KMS-11 (cell line): ENCODE measurements around the gene KLKB1.

Experiments used
- H2AFZ ChIP-seq: fragments of 200-600 bp; sonication (generic); 2 replicates; pipeline ENCODE4 v1.6.1; 2016; ENCODE audit warnings: antibody characterized with exemption, mixed run types, low read depth
- H3K27ac ChIP-seq: fragments of 200-600 bp; sonication (generic); 2 replicates; pipeline ENCODE4 v1.6.1; 2016; ENCODE audit warnings: mild to moderate bottlenecking, mixed run types
- H3K27me3 ChIP-seq: fragments of 200-600 bp; sonication (generic); 2 replicates; pipeline ENCODE4 v1.6.1; 2017; ENCODE audit warnings: mild to moderate bottlenecking, low read depth, mixed run types, moderate library complexity; ENCODE audit not compliant: insufficient read depth
- H3K36me3 ChIP-seq: fragments of 200-600 bp; sonication (generic); 2 replicates; pipeline ENCODE4 v1.6.1; 2017; ENCODE audit warnings: mild to moderate bottlenecking, mixed run types; ENCODE audit not compliant: insufficient read depth
- H3K4me1 ChIP-seq: fragments of 200-600 bp; sonication (generic); 2 replicates; pipeline ENCODE4 v1.6.1; 2016; ENCODE audit warnings: mild to moderate bottlenecking, low read depth, mixed run types; ENCODE audit not compliant: poor library complexity, severe bottlenecking
- H3K4me2 ChIP-seq: fragments of 200-600 bp; sonication (generic); 2 replicates; pipeline ENCODE4 v1.7.0; 2016; ENCODE audit warnings: mild to moderate bottlenecking, mixed run types
- H3K4me3 ChIP-seq: fragments of 200-600 bp; sonication (generic); IDR thresholded peaks from 2 replicates; pipeline ENCODE4 v1.6.1; 2017; ENCODE audit warnings: low read depth, low read length, mixed read lengths; ENCODE audit not compliant: insufficient read depth
- H3K79me2 ChIP-seq: fragments of 200-600 bp; sonication (generic); 2 replicates; pipeline ENCODE4 v1.6.1; 2016; ENCODE audit warnings: low read depth, mixed run types; ENCODE audit not compliant: insufficient read depth
- H3K9ac ChIP-seq: fragments of 200-600 bp; sonication (generic); 2 replicates; pipeline ENCODE4 v1.6.1; 2016; ENCODE audit warnings: mild to moderate bottlenecking, mixed run types
- H4K20me1 ChIP-seq: fragments of 200-600 bp; sonication (generic); 2 replicates; pipeline ENCODE4 v1.6.1; 2016; ENCODE audit warnings: mild to moderate bottlenecking, mixed run types; ENCODE audit not compliant: insufficient read depth
- CTCF ChIP-seq: fragments of 200-600 bp; sonication (generic); conservative IDR thresholded peaks from 2 replicates; pipeline ENCODE4 v1.6.1; 2017; ENCODE audit warnings: low read depth, mild to moderate bottlenecking, antibody characterized with exemption, low read length, moderate library complexity, mixed read lengths

The KLKB1 gene

GRCh38 chr4:186294160-186294559, 66.9 kb downstream of the KLKB1 start:
- Histone ChIP-seq H3K4me2 (no peak overlapping the region), H2AFZ (no peak overlapping the region), H3K9ac (no peak overlapping the region), H3K79me2 (no peaks in the 10 kb centered on the region), H4K20me1 (no peaks in the 10 kb centered on the region), H3K4me3 (no peak overlapping the region), H3K27me3 (no peaks in the 10 kb centered on the region), H3K4me1 (no peaks in the 10 kb centered on the region), H3K36me3 (no peaks in the 10 kb centered on the region), H3K27ac (no peak overlapping the region)
- TF ChIP-seq CTCF: no peak

GRCh38 chr4:186296481-186296880, 69.2 kb downstream of the KLKB1 start:
- H2AFZ ChIP-seq: no peak overlapping the region
- no peak for TF ChIP-seq CTCF
- H3K36me3 ChIP-seq: no peaks in the 10 kb centered on the region
- no peak overlapping the region for H3K4me3 ChIP-seq
- H3K9ac ChIP-seq: no peak overlapping the region
- H3K4me2 ChIP-seq: no peak overlapping the region
- H3K4me1 ChIP-seq: no peaks in the 10 kb centered on the region
- H3K27ac ChIP-seq: no peak overlapping the region
- no peaks in the 10 kb centered on the region for H3K27me3 ChIP-seq
- H4K20me1 ChIP-seq: no peaks in the 10 kb centered on the region
- no peaks in the 10 kb centered on the region for H3K79me2 ChIP-seq

GRCh38 chr4:186297013-186297645, 69.8 kb downstream of the KLKB1 start:
- Histone ChIP-seq H3K4me2 (no peak overlapping the region), H3K79me2 (no peaks in the 10 kb centered on the region), H3K9ac (no peak overlapping the region), H2AFZ (no peak overlapping the region), H4K20me1 (no peaks in the 10 kb centered on the region), H3K4me3 (no peak overlapping the region), H3K27ac (no peak overlapping the region), H3K27me3 (no peaks in the 10 kb centered on the region), H3K36me3 (no peaks in the 10 kb centered on the region), H3K4me1 (no peaks in the 10 kb centered on the region)
- peak; percentile 86 for TF ChIP-seq CTCF

- H2AFZ ChIP-seq: no peak overlapping the region
- H3K4me1 ChIP-seq: no peaks in the 10 kb centered on the region
- no peak overlapping the region for H3K9ac ChIP-seq
- H3K4me2 ChIP-seq: no peak overlapping the region
- H3K36me3 ChIP-seq: no peaks in the 10 kb centered on the region
- H3K79me2 ChIP-seq: no peaks in the 10 kb centered on the region
- no peak overlapping the region for H3K27ac ChIP-seq
- no peaks in the 10 kb centered on the region for H4K20me1 ChIP-seq
- no peak overlapping the region for H3K4me3 ChIP-seq
- no peak for TF ChIP-seq CTCF
- H3K27me3 ChIP-seq: no peaks in the 10 kb centered on the region
Measured at GRCh38 chr4:186298031-186298647, 70.8 kb downstream of the KLKB1 start.
